ENCODE data around the gene PEX14. TPM values are rescaled to one million over a fixed set of nuclear protein-coding genes. Genes with fewer than 3 reads are reported as not detected.
A peak's percentile ranks its signal among the peaks of the same experiment; 100 is the strongest.

The PEX14 gene
- total and polyA plus RNA-seq, 11 donors, result 14.9 to 28.7 (median 20.4) TPM

GRCh38 chr1:10620776-10621175 is 146.0 kb downstream of the PEX14 start:
- ATAC-seq (no peak), DNase-seq (no peak)
- intact Hi-C loops (cut with DNase I), result loop anchor here in 1 of 10 donors (10.0 kb wide), 1 partner anchor 244 kb away; no protein-coding TSS in a partner anchor
- Histone ChIP-seq H3K9me3 (no peaks in the 10 kb centered on the region), H3K4me1 (no peaks in the 10 kb centered on the region), H3K27me3 (no peaks in the 10 kb centered on the region), H3K36me3 (peaks cover 0 to 37% (median 29%) of the 10 kb centered on the region in 9 donors), H3K27ac (no peak overlapping the region), H3K4me3 (no peak overlapping the region)
- 93 to 97% (median 95%) methylated on average over 11 to 12 of the region's 12 CpGs for WGBS, 4 donors
- TF ChIP-seq POLR2A (IDR thresholded peaks at IDR 0.05), result no peak
- TF ChIP-seq, protein P1, sequence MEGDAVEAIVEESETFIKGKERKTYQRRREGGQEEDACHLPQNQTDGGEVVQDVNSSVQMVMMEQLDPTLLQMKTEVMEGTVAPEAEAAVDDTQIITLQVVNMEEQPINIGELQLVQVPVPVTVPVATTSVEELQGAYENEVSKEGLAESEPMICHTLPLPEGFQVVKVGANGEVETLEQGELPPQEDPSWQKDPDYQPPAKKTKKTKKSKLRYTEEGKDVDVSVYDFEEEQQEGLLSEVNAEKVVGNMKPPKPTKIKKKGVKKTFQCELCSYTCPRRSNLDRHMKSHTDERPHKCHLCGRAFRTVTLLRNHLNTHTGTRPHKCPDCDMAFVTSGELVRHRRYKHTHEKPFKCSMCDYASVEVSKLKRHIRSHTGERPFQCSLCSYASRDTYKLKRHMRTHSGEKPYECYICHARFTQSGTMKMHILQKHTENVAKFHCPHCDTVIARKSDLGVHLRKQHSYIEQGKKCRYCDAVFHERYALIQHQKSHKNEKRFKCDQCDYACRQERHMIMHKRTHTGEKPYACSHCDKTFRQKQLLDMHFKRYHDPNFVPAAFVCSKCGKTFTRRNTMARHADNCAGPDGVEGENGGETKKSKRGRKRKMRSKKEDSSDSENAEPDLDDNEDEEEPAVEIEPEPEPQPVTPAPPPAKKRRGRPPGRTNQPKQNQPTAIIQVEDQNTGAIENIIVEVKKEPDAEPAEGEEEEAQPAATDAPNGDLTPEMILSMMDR (IDR thresholded peaks at IDR 0.05), result no peak

DNA sequence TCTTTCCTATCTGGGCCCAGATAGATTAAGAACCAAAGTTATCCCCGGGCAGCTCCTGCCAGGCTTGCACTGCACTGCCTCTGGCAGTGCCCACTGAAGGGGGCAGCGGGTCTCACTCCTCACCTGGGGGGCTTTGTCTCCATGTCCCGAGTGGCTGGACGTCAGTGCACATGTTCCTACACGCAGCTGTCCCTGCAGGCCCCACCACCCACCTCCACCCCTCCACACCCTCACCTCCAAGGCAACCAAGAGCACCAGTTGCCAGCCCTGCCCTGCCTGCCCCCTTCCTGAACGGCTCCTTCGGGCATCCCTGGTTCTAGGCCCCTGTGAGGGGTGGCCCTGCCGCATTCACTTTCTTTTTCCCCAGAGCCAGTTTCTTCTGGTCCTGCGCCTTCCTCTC is 147.2 kb downstream of the PEX14 start:
- ATAC-seq (no peak), DNase-seq (peak in 1 of 5 donors; percentile 47)
- H3K4me1 ChIP-seq, result no peaks in the 10 kb centered on the region
- H3K4me3 ChIP-seq, result no peak overlapping the region
- intact Hi-C loops (cut with DNase I), result loop anchor here in 1 of 10 donors (10.0 kb wide), 1 partner anchor 243 kb away; no protein-coding TSS in a partner anchor
- 89 to 94% (median 91%) methylated on average over 9 of the region's 9 CpGs for WGBS, 4 donors
- no peaks in the 10 kb centered on the region for H3K9me3 ChIP-seq
- H3K36me3 ChIP-seq, result peaks cover 0 to 37% (median 29%) of the 10 kb centered on the region in 9 donors
- no peak overlapping the region for H3K27ac ChIP-seq
- H3K27me3 ChIP-seq, result no peaks in the 10 kb centered on the region
- no peak for TF ChIP-seq POLR2A (IDR thresholded peaks at IDR 0.05)
- TF ChIP-seq, protein P1 (IDR thresholded peaks at IDR 0.05), result no peak

DNA sequence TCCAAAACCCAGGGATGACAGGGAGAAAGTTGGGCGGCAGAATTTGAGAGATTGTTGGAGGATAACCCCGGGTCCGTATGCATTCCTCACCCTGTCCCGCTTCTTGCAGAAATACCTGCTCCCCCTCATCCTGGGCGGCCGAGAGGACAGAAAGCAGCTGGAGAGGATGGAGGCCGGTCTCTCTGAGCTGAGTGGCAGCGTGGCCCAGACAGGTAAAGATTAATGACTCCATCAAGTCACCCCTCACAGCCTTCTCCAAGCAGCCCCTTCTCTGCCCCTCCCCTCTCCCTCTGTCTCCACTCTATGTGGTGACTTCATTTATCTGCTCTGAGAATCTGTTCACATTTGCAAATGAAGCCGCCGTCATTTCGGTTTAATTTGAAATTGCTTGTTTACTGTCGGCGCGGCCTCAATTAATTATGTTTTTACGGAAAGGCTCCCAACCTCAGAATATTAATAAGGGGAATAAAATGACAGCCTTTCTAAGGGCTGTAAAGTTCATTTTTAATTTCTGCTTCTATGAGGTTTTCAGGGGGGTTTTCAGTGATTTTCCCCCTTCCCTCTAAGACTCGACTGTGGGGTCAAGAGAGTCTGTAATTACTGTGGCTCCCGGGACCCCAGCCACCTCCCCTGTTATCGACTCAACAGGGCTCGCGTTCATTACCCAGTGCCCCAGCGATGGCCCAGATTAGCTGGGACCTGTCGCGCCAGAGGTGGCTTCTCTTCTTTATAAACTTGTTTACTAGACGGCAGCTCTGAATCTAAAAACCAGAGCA is 148.3 kb downstream of the PEX14 start:
- H3K27ac ChIP-seq, result peak overlapping the region in 1 of 12 donors; percentile 11
- ATAC-seq, result no peak
- no peaks in the 10 kb centered on the region for H3K27me3 ChIP-seq
- H3K4me1 ChIP-seq, result peaks cover 0 to under 1% (median 0%) of the 10 kb centered on the region in 12 donors
- H3K9me3 ChIP-seq, result no peaks in the 10 kb centered on the region
- 94 to 95% (median 95%) methylated on average over 24 of the region's 24 CpGs for WGBS, 4 donors
- TF ChIP-seq, protein P1 (IDR thresholded peaks at IDR 0.05), result no peak
- no peak for TF ChIP-seq POLR2A (IDR thresholded peaks at IDR 0.05)
- H3K4me3 ChIP-seq, result no peak overlapping the region
- peaks cover 0 to 39% (median 29%) of the 10 kb centered on the region in 9 donors for H3K36me3 ChIP-seq
- DNase-seq, result peak in 2 of 5 donors; percentile 10 to 15
- intact Hi-C loops (cut with DNase I), result loop anchor here in 1 of 10 donors (10.0 kb wide), 1 partner anchor 242 kb away; no protein-coding TSS in a partner anchor

GRCh38 chr1:10623686-10624145 is 149.0 kb downstream of the PEX14 start:
- DNase-seq, result peak in 1 of 5 donors; percentile 30

More at GRCh38 chr1:10623686-10624145, 149.0 kb downstream of the PEX14 start:
- Histone ChIP-seq H3K4me1 (peaks cover 0 to 6% (median 3%) of the 10 kb centered on the region in 12 donors), H3K9me3 (no peaks in the 10 kb centered on the region), H3K36me3 (peaks cover 0 to 37% (median 28%) of the 10 kb centered on the region in 9 donors), H3K27ac (peak overlapping the region in 1 of 12 donors; percentile 11), H3K27me3 (no peaks in the 10 kb centered on the region), H3K4me3 (no peak overlapping the region)
- intact Hi-C loops (cut with DNase I), result loop anchor here in 1 of 10 donors (10.0 kb wide), 1 partner anchor 241 kb away; no protein-coding TSS in a partner anchor
- TF ChIP-seq, protein P1 (IDR thresholded peaks at IDR 0.05), result no peak
- no peak for TF ChIP-seq POLR2A (IDR thresholded peaks at IDR 0.05)
- 92 to 94% (median 93%) methylated on average over 9 to 12 of the region's 12 CpGs for WGBS, 4 donors
- no peak for ATAC-seq

All from heart left ventricle (tissue), 16 donors.